Middle frontal gyrus (tissue), 1 donor: Measurements from ENCODE around the gene KDM7A.
A peak's percentile ranks its signal among the peaks of the same experiment; 100 is the strongest.
"Not testable (repeated sequence)": the region's sequence is repeated elsewhere in the genome, so short reads cannot be mapped to it uniquely, and the experiment has no call there.

Experiments used
- DNase-seq: peaks from one replicate; pipeline ENCODE4 v3.0.0-alpha.2; 2015; ENCODE audit warnings: low spot score; ENCODE audit errors: extremely low spot score

KDM7A gene

GRCh38 chr7:140176811-140177702 is at the start of gene KDM7A:
KDM7A (minus strand) TSS chr7:140176983; CDS start chr7:140176937, 46 bp downstream.
- DNase-seq, result peak; percentile 92

- DNase-seq, result no peak
Measured at GRCh38 chr7:140225562-140226249, 48.9 kb upstream of the KDM7A start.

- DNase-seq, result no peak
Measured at GRCh38 chr7:140223515-140224221, 46.9 kb upstream of the KDM7A start.

GRCh38 chr7:140222814-140223213 is 46.0 kb upstream of the KDM7A start:
- DNase-seq, result no peak

- no peak for DNase-seq
Measured at GRCh38 chr7:140219672-140220524, 43.1 kb upstream of the KDM7A start.

GRCh38 chr7:140218656-140219055 is 41.9 kb upstream of the KDM7A start:
- no peak for DNase-seq

GRCh38 chr7:140217750-140218501 is 41.1 kb upstream of the KDM7A start:
- DNase-seq, result no peak

GRCh38 chr7:140215281-140215680 is 38.5 kb upstream of the KDM7A start:
- no peak for DNase-seq

- DNase-seq, result no peak
Measured at GRCh38 chr7:140214075-140214684, 37.4 kb upstream of the KDM7A start.

- no peak for DNase-seq
Measured at GRCh38 chr7:140213684-140214074, 36.9 kb upstream of the KDM7A start.

- DNase-seq, result no peak
Measured at GRCh38 chr7:140212100-140212881, 35.5 kb upstream of the KDM7A start.

- DNase-seq, result no peak
Measured at GRCh38 chr7:140211698-140212097, 34.9 kb upstream of the KDM7A start.

- DNase-seq, result no peak
Measured at GRCh38 chr7:140209866-140210609, 33.3 kb upstream of the KDM7A start.

- DNase-seq, result no peak
Measured at GRCh38 chr7:140206616-140207389, 30.0 kb upstream of the KDM7A start.

GRCh38 chr7:140205600-140205999 is 28.8 kb upstream of the KDM7A start:
- no peak for DNase-seq

- DNase-seq, result no peak
Measured at GRCh38 chr7:140203556-140203955, 26.8 kb upstream of the KDM7A start.

- DNase-seq, result not testable (repeated sequence)
Measured at GRCh38 chr7:140202942-140203341, 26.2 kb upstream of the KDM7A start.

GRCh38 chr7:140201393-140201792 is 24.6 kb upstream of the KDM7A start:
- DNase-seq, result no peak
